Lower leg skin (tissue), 3 donors: ENCODE measurements around the gene AP1B1.

Experiments used
- POLR2A ChIP-seq, 2 donors: fragments of 450-650 bp; IDR thresholded peaks; one replicate each; pipeline ENCODE4 v1.6.1; 2016 to 2017; ENCODE audit warnings: antibody characterized with exemption in 2 of 2, mild to moderate bottlenecking in 1 of 2, moderate library complexity in 1 of 2
- TF ChIP-seq, protein P1 (sequence below), 3 donors: fragments of 450-650 bp; IDR thresholded peaks; one replicate each; pipeline ENCODE4 v1.5.1; 2016; ENCODE audit warnings: antibody characterized with exemption in 3 of 3, mild to moderate bottlenecking in 3 of 3, moderate library complexity in 2 of 3

DNA sequence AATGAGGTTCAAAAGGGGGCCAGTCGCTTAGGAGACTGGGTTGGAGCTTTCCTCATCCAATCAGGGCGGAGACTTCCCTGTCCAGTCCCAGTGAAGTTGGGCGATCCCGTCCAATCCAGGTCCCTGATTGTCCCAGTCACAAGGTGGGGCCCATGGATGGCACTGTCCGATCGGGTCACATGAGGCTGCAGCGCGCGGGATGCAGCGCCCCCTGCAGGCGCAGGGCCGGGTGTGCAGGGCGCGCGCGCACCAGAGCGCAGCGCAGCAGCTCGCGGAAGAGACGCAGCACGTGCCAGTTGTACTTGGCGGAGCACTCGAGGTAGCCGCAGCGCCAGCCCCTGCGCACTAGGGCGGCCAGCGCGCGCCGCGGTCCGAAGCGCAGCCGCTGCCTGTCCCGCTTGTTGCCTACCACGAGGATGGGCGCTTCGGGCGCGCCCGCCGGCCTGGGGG, 75.2 kb downstream of the AP1B1 start:
- TF ChIP-seq, protein P1, sequence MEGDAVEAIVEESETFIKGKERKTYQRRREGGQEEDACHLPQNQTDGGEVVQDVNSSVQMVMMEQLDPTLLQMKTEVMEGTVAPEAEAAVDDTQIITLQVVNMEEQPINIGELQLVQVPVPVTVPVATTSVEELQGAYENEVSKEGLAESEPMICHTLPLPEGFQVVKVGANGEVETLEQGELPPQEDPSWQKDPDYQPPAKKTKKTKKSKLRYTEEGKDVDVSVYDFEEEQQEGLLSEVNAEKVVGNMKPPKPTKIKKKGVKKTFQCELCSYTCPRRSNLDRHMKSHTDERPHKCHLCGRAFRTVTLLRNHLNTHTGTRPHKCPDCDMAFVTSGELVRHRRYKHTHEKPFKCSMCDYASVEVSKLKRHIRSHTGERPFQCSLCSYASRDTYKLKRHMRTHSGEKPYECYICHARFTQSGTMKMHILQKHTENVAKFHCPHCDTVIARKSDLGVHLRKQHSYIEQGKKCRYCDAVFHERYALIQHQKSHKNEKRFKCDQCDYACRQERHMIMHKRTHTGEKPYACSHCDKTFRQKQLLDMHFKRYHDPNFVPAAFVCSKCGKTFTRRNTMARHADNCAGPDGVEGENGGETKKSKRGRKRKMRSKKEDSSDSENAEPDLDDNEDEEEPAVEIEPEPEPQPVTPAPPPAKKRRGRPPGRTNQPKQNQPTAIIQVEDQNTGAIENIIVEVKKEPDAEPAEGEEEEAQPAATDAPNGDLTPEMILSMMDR (IDR thresholded peaks at IDR 0.05): no peak
- no peak for TF ChIP-seq POLR2A (IDR thresholded peaks at IDR 0.05)
